Measurements from ENCODE around the gene EML4. TPM values are rescaled to one million over a fixed set of nuclear protein-coding genes. Genes with fewer than 3 reads are reported as not detected.

EML4 gene
- total and polyA plus RNA-seq, 9 of the 15 experiments (the other 6 are each of a cell fraction or from before 2014, with no cell fraction given), result 14.7 to 48.3 (median 36.5) TPM

- TF ChIP-seq ARID3A (IDR thresholded peaks at IDR 0.05; ENCODE audit: borderline replicate concordance, low read depth, low read length) (no peak), RBM22 (IDR thresholded peaks at IDR 0.05; ENCODE audit: low read depth, low read length, poor library complexity, severe bottlenecking) (no peak), STAT6 (CRISPR knock-in tag; IDR thresholded peaks at IDR 0.05) (no peak), ARID4B (CRISPR knock-in tag; IDR thresholded peaks at IDR 0.05) (no peak)
Observed at GRCh38 chr2:42351864-42352263, 182.7 kb downstream of the EML4 start (continued).
